PC-9 (cell line): ENCODE results near the gene BACH2. TPM values are rescaled to one million over a fixed set of nuclear protein-coding genes. Genes with fewer than 3 reads are reported as not detected.

Source experiments
- BruUV-seq: library from RNA; stranded (reverse); fragments of 400-500 nt; replicated peaks from 2 replicates; lab custom pipeline; 2021; lab: Mats Ljungman, UMichigan
- CTCF ChIA-PET: fragments of 300-600 bp; sonication (Branson Sonifier 250); formaldehyde crosslinking; loops from one replicate; lab custom pipeline; 2022; ENCODE audit warnings: antibody characterized with exemption; lab: Charles Lee
- POLR2A ChIA-PET: fragments of 300-600 bp; sonication (Branson Sonifier 250); formaldehyde crosslinking; loops from one replicate; lab custom pipeline; 2022; ENCODE audit warnings: antibody characterized with exemption; ENCODE audit not compliant: unreplicated experiment; lab: Charles Lee
- DNase-seq, 2 experiments: peaks; one replicate each; pipeline versions ENCODE4 v3.0.0 to v3.0.0-alpha.2; 2015 to 2022; ENCODE audit warnings: mixed read lengths in 1 of 2
- H2AFZ ChIP-seq: fragments of 200-600 bp; sonication (generic); 2 replicates; pipeline ENCODE4 v1.8.1; 2017; ENCODE audit warnings: antibody characterized with exemption
- H3F3A ChIP-seq: fragments of 200-600 bp; sonication (generic); 2 replicates; pipeline ENCODE4 v1.8.1; 2017; ENCODE audit warnings: antibody characterized with exemption, mild to moderate bottlenecking, low read depth; ENCODE audit not compliant: insufficient read depth
- H3K27ac ChIP-seq: fragments of 200-600 bp; sonication (generic); 2 replicates; pipeline ENCODE4 v1.6.1; 2016; ENCODE audit warnings: mixed run types
- H3K27me3 ChIP-seq: fragments of 200-600 bp; sonication (generic); 2 replicates; pipeline ENCODE4 v1.6.1; 2016; ENCODE audit warnings: low read depth, mixed run types; ENCODE audit not compliant: insufficient read depth
- H3K36me3 ChIP-seq: fragments of 200-600 bp; sonication (generic); 2 replicates; pipeline ENCODE4 v1.6.1; 2016; ENCODE audit warnings: low read depth, mixed run types
- H3K4me1 ChIP-seq: fragments of 200-600 bp; sonication (generic); replicated peaks from 2 replicates; pipeline ENCODE4 v1.6.1; 2016; ENCODE audit warnings: mixed run types; ENCODE audit not compliant: insufficient read depth
- H3K4me2 ChIP-seq: fragments of 200-600 bp; sonication (generic); 2 replicates; pipeline ENCODE4 v1.6.1; 2017; ENCODE audit warnings: mixed run types
- H3K4me3 ChIP-seq: fragments of 200-600 bp; sonication (generic); 2 replicates; pipeline ENCODE4 v1.6.1; 2016; ENCODE audit warnings: mixed run types
- H3K79me2 ChIP-seq: fragments of 200-600 bp; sonication (generic); 2 replicates; pipeline ENCODE4 v1.6.1; 2017; ENCODE audit warnings: low read depth, mixed run types
- H3K9me2 ChIP-seq: fragments of 200-600 bp; sonication (generic); 2 replicates; pipeline ENCODE4 v1.8.1; 2017; ENCODE audit warnings: mild to moderate bottlenecking; ENCODE audit not compliant: insufficient read depth
- H3K9me3 ChIP-seq: fragments of 200-600 bp; sonication (generic); 2 replicates; pipeline ENCODE4 v1.8.1; 2016; ENCODE audit warnings: low read depth; ENCODE audit not compliant: insufficient read depth
- H4K20me1 ChIP-seq: fragments of 200-600 bp; sonication (generic); 2 replicates; pipeline ENCODE4 v1.8.1; 2017; ENCODE audit not compliant: insufficient read depth
- CTCF ChIP-seq: fragments of 200-600 bp; sonication (generic); conservative IDR thresholded peaks from 2 replicates; pipeline ENCODE4 v1.6.1; 2017; ENCODE audit warnings: mixed run types, antibody characterized with exemption, mild to moderate bottlenecking, moderate library complexity
- EZH2 ChIP-seq: fragments of 200-600 bp; sonication (generic); IDR thresholded peaks from 2 replicates; pipeline ENCODE4 v1.8.0; 2017; ENCODE audit warnings: antibody characterized with exemption, low read depth
- intact Hi-C: fragments of 100-400 bp; cut with micrococcal nuclease; formaldehyde crosslinking; loops from one replicate; pipeline ENCODE4 v1.10.0; 2022; ENCODE audit not compliant: unreplicated experiment
- total RNA-seq: library from RNA; stranded (reverse); gene quantifications from 2 replicates; pipeline ENCODE4 v1.2.3, GENCODE V29; 2021

The BACH2 gene
- total RNA-seq, 1 experiment from 2014 or later, result 2.3 TPM

- Histone ChIP-seq H3F3A (no peaks in the 10 kb centered on the region), H3K9me2 (no peaks in the 10 kb centered on the region), H3K79me2 (no peaks in the 10 kb centered on the region), H4K20me1 (no peaks in the 10 kb centered on the region), H3K36me3 (no peaks in the 10 kb centered on the region), H3K4me3 (no peak overlapping the region), H3K4me1 (no peaks in the 10 kb centered on the region), H3K27ac (no peak overlapping the region), H2AFZ (no peak overlapping the region), H3K4me2 (no peak overlapping the region), H3K27me3 (no peaks in the 10 kb centered on the region), H3K9me3 (no peaks in the 10 kb centered on the region)
- BruUV-seq, result no TSS peak
- TF ChIP-seq EZH2 (no peak), CTCF (no peak)
- ChIA-PET POLR2A (no interaction called here), CTCF (no interaction called here)
- intact Hi-C loops, result no loop called here
- DNase-seq, result no peak
These were observed 7.7 kb upstream of the BACH2 start for GRCh38 chr6:90304308-90304707.

GRCh38 chr6:90303039-90303438, 6.4 kb upstream of the BACH2 start:
- intact Hi-C loops, result no loop called here
- Histone ChIP-seq H3K9me2 (no peaks in the 10 kb centered on the region), H2AFZ (no peak overlapping the region), H3K27ac (no peak overlapping the region), H4K20me1 (no peaks in the 10 kb centered on the region), H3F3A (no peaks in the 10 kb centered on the region), H3K4me1 (peaks cover 9% of the 10 kb centered on the region; the same call in 1 of the 2 replicates), H3K36me3 (no peaks in the 10 kb centered on the region), H3K4me3 (no peak overlapping the region), H3K9me3 (no peaks in the 10 kb centered on the region), H3K27me3 (no peaks in the 10 kb centered on the region), H3K4me2 (no peak overlapping the region), H3K79me2 (no peaks in the 10 kb centered on the region)
- ChIA-PET CTCF (no interaction called here), POLR2A (interaction anchor here (0.6 kb wide), 1 partner anchor 25 kb away, joined by 5 read pairs; no protein-coding TSS in a partner anchor)
- no TSS peak for BruUV-seq
- no peak for TF ChIP-seq EZH2
- TF ChIP-seq CTCF, result no peak
- DNase-seq, result no peak

GRCh38 chr6:90302320-90302719, 5.7 kb upstream of the BACH2 start:
- H3F3A ChIP-seq, result no peaks in the 10 kb centered on the region
- no peaks in the 10 kb centered on the region for H3K9me3 ChIP-seq
- no peak overlapping the region for H3K27ac ChIP-seq
- no peaks in the 10 kb centered on the region for H3K79me2 ChIP-seq
- H3K4me3 ChIP-seq, result no peak overlapping the region
- intact Hi-C loops, result no loop called here
- no peak for DNase-seq
- H3K27me3 ChIP-seq, result no peaks in the 10 kb centered on the region
- H4K20me1 ChIP-seq, result no peaks in the 10 kb centered on the region
- H3K36me3 ChIP-seq, result no peaks in the 10 kb centered on the region
- H3K4me2 ChIP-seq, result no peak overlapping the region
- CTCF ChIA-PET, result no interaction called here
- POLR2A ChIA-PET, result interaction anchor here (0.6 kb wide), 1 partner anchor 26 kb away, joined by 5 read pairs; no protein-coding TSS in a partner anchor
- H3K9me2 ChIP-seq, result no peaks in the 10 kb centered on the region
- H2AFZ ChIP-seq, result no peak overlapping the region
- BruUV-seq, result no TSS peak
- TF ChIP-seq CTCF, result no peak
- no peak for TF ChIP-seq EZH2
- H3K4me1 ChIP-seq, result peaks cover 9% of the 10 kb centered on the region; the same call in 1 of the 2 replicates
